ENCODE data around the gene FBXO8.

FBXO8 gene

DNA sequence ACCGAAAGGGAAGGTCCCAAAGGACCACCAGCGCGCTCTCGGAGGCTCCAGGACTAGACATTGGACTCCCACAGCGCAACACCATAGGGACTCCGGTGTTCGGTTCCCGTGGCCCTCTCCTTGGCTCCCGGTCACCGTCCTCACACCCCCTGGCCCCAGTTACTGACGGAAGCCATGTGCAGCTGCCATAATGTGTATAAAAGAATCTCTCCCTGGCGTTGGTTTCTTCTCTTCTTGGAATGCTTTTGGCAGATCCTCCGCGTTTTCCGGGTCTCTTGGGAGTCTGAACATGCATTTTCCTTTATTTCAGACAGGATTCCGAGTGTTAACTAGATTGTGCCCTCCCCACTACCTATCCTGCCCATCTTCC is 69.8 kb downstream of the FBXO8 start:
- TF ChIP-seq, protein P1, sequence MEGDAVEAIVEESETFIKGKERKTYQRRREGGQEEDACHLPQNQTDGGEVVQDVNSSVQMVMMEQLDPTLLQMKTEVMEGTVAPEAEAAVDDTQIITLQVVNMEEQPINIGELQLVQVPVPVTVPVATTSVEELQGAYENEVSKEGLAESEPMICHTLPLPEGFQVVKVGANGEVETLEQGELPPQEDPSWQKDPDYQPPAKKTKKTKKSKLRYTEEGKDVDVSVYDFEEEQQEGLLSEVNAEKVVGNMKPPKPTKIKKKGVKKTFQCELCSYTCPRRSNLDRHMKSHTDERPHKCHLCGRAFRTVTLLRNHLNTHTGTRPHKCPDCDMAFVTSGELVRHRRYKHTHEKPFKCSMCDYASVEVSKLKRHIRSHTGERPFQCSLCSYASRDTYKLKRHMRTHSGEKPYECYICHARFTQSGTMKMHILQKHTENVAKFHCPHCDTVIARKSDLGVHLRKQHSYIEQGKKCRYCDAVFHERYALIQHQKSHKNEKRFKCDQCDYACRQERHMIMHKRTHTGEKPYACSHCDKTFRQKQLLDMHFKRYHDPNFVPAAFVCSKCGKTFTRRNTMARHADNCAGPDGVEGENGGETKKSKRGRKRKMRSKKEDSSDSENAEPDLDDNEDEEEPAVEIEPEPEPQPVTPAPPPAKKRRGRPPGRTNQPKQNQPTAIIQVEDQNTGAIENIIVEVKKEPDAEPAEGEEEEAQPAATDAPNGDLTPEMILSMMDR (IDR thresholded peaks at IDR 0.05; ENCODE audit: borderline replicate concordance, insufficient read depth, low read depth, low read length) = no peak
- H3K4me3 ChIP-seq (ENCODE audit: low read depth, low read length) = peak overlapping the region; percentile 3

GRCh38 chr4:174212061-174212460 is 71.4 kb downstream of the FBXO8 start:
- TF ChIP-seq, protein P1 (IDR thresholded peaks at IDR 0.05; ENCODE audit: borderline replicate concordance, insufficient read depth, low read depth, low read length) = no peak
- H3K4me3 ChIP-seq (ENCODE audit: low read depth, low read length) = no peak overlapping the region

GRCh38 chr4:174211622-174212044 is 71.8 kb downstream of the FBXO8 start:
- TF ChIP-seq, protein P1 (IDR thresholded peaks at IDR 0.05; ENCODE audit: borderline replicate concordance, insufficient read depth, low read depth, low read length) = no peak
- H3K4me3 ChIP-seq (ENCODE audit: low read depth, low read length) = no peak overlapping the region

GRCh38 chr4:174210952-174211490 is 72.4 kb downstream of the FBXO8 start:
- TF ChIP-seq, protein P1 (IDR thresholded peaks at IDR 0.05; ENCODE audit: borderline replicate concordance, insufficient read depth, low read depth, low read length) = no peak
- H3K4me3 ChIP-seq (ENCODE audit: low read depth, low read length) = no peak overlapping the region

GRCh38 chr4:174210354-174210753 is 73.1 kb downstream of the FBXO8 start:
- TF ChIP-seq, protein P1 (IDR thresholded peaks at IDR 0.05; ENCODE audit: borderline replicate concordance, insufficient read depth, low read depth, low read length) = no peak

DNA sequence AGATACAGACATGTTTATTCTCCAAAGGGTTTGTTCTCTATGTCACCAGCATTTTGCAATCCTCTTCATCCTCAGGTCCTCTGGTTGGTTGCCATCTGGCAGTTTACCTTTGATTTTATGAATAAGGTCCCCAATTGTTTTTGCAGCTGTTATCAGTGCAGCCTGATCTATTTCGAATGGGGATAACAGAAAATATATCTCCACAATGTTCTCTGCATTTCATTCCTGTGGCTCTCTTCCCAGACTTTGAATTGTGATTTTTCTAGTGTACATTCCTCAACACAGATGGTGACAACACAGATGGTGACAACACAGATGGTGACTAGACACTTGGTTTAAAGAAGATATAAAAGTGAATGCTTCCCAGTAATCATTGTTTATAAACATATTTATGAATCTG is 74.1 kb downstream of the FBXO8 start:
- no peak overlapping the region for H3K4me3 ChIP-seq (ENCODE audit: low read depth, low read length)
- TF ChIP-seq, protein P1 (IDR thresholded peaks at IDR 0.05; ENCODE audit: borderline replicate concordance, insufficient read depth, low read depth, low read length) = no peak

More at GRCh38 chr4:174210354-174210753, 73.1 kb downstream of the FBXO8 start:
- H3K4me3 ChIP-seq (ENCODE audit: low read depth, low read length) = no peak overlapping the region

GRCh38 chr4:174207367-174207766 is 76.1 kb downstream of the FBXO8 start:
- no peak overlapping the region for H3K4me3 ChIP-seq (ENCODE audit: low read depth, low read length)
- TF ChIP-seq, protein P1 (IDR thresholded peaks at IDR 0.05; ENCODE audit: borderline replicate concordance, insufficient read depth, low read depth, low read length) = no peak
